GM20000 (cell line): ENCODE results near the gene SEZ6.

ENCODE experiments used
- DNase-seq: peaks from one replicate; pipeline ENCODE4 v3.0.0; 2012; ENCODE audit warnings: low spot score
- TF ChIP-seq, protein P1 (sequence below): IDR thresholded peaks from 2 replicates; pipeline ENCODE4 v1.5.1; 2012; ENCODE audit warnings: mild to moderate bottlenecking, control low read depth; ENCODE audit errors: extremely low read depth, missing control alignments

The SEZ6 gene

DNA sequence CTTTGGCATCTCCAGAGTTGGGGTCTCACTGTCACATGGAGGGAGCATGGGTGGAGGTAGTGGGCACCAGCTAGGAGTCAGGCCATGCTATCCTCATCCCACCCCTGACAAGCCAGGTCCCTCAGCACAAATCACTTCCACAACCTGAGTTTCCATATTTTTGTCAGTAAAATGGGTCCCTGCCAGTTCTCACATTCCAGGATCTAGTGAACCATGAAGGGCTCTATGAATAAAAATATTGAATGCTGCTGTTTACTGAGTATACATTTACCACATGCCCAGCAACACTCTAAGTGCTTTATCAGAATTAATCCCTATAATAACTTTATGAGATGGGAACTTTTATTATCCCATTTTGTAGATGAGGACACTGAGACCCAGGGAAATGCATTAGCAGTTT lies 16.8 kb downstream of the SEZ6 start:
- TF ChIP-seq, protein P1, sequence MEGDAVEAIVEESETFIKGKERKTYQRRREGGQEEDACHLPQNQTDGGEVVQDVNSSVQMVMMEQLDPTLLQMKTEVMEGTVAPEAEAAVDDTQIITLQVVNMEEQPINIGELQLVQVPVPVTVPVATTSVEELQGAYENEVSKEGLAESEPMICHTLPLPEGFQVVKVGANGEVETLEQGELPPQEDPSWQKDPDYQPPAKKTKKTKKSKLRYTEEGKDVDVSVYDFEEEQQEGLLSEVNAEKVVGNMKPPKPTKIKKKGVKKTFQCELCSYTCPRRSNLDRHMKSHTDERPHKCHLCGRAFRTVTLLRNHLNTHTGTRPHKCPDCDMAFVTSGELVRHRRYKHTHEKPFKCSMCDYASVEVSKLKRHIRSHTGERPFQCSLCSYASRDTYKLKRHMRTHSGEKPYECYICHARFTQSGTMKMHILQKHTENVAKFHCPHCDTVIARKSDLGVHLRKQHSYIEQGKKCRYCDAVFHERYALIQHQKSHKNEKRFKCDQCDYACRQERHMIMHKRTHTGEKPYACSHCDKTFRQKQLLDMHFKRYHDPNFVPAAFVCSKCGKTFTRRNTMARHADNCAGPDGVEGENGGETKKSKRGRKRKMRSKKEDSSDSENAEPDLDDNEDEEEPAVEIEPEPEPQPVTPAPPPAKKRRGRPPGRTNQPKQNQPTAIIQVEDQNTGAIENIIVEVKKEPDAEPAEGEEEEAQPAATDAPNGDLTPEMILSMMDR, result no peak
- DNase-seq, result no peak

- TF ChIP-seq, protein P1, result no peak
- no peak for DNase-seq
Observed at GRCh38 chr17:28988475-28988874, 17.4 kb downstream of the SEZ6 start.

GRCh38 chr17:28986714-28987655 lies 18.8 kb downstream of the SEZ6 start:
- TF ChIP-seq, protein P1, result no peak
- DNase-seq, result no peak

- no peak for DNase-seq
- TF ChIP-seq, protein P1, result no peak
Observed at GRCh38 chr17:28985950-28986713, 19.7 kb downstream of the SEZ6 start.

DNA sequence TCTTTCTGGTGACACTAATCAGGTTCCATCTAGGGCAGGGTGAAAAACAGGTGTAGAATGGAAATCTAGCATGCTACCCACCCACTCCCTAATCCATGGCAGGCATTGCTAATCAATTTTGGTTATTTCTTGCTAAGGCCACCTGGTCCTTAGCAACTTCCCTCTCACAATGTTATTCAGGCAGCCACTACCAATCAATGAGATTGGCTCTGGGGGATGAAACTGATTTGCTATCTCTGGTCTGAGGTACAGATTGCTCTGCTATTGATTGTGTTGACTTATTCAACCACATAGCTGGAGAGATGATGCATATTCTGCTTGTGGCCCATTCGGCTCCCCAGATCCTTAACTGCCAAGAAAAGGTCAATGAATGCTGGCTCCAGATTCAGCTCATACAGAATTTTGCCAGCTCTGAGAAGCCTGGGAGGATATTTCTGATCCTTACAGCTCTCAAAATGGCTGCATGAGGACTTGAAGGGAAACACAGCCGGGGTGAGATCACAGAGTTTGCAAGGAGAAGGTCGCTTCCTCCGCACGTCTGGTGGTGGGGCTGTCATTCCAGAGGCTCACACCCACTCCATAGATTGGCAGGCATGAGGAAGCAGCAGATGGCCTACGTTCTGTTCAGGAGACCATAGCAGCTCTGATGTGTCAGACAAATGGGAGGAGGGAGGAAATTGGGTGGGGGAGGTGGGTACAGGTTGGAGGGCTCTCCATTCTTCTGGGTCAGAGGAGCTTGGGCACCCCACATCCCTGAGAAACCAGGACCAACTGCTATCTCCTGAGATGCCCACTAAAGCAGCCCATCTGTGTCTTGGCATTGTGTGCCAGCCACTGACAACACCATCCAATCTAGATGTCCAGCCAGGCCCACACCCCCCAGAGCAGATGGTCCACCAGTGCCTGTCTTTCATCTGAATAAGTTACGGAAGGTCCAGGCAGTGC lies 22.3 kb downstream of the SEZ6 start:
- DNase-seq, result no peak
- TF ChIP-seq, protein P1, result no peak

DNA sequence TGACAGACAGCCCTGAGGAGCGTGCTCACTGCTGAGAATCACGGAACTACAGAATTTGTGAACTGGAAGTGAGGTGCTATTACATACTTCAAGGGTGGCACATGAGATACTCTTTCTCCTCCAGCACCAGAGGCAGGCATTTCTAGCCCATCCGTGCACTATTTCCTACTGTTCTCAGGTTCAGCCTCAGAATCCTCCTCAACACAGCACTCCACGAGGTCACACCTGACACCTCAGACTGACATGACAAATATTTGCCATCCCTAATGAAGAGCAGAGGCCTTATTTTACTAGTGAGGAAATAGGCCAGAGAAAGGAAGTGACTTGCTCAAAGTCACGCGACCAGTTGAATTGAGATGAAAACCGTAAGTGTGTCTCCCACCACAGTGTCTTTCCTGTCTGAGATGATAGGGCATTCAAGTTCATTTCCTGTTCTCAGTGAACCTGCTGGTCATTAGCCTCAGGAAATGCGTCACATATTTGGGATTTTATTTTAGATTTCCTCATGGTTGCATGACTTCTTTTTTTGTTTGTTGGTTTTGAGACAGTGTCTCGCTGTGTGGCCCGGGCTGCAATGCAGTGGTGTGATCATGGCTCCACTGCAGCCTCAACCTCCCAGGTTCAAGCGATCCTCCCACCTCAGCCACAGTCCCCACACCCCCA lies 23.6 kb downstream of the SEZ6 start:
- peak; percentile 73 for DNase-seq
- TF ChIP-seq, protein P1, result no peak
